Prostate gland (tissue), 2 donors: ENCODE measurements around the gene SSB. TPM values are rescaled to one million over a fixed set of nuclear protein-coding genes. Genes with fewer than 3 reads are reported as not detected.
"Not testable (repeated sequence)": the region's sequence is repeated elsewhere in the genome, so short reads cannot be mapped to it uniquely, and the experiment has no call there.

ENCODE experiments used
- DNase-seq: peaks from one replicate; pipeline ENCODE4 v3.0.0-alpha.2; 2019; ENCODE audit warnings: low spot score
- H3K27ac ChIP-seq, 2 donors: fragments of 200-600 bp; sonication (generic); 2 replicates each; pipeline ENCODE4 v1.5.1; 2017 to 2019
- H3K27me3 ChIP-seq: fragments of 200-600 bp; sonication (generic); replicated peaks from 2 replicates; pipeline ENCODE4 v1.5.1; 2019; ENCODE audit not compliant: insufficient read depth
- H3K36me3 ChIP-seq, 2 donors: fragments of 200-600 bp; sonication (generic); 1 replicate in 1 of 2; 2 replicates in 1 of 2; pipeline versions ENCODE4 v1.5.1 to v1.8.1; 2017 to 2019
- H3K4me1 ChIP-seq: fragments of 200-600 bp; sonication (generic); replicated peaks from 2 replicates; pipeline ENCODE4 v1.5.1; 2019
- H3K4me3 ChIP-seq, 2 donors: fragments of 200-600 bp; sonication (generic); 2 replicates each; pipeline ENCODE4 v1.5.1; 2017 to 2019
- H3K9me3 ChIP-seq: fragments of 200-600 bp; sonication (generic); 2 replicates; pipeline ENCODE4 v1.5.1; 2017
- POLR2A ChIP-seq: fragments of 450-650 bp; IDR thresholded peaks from one replicate; pipeline ENCODE4 v1.6.1; 2016; ENCODE audit warnings: antibody characterized with exemption, mild to moderate bottlenecking
- POLR2AphosphoS5 ChIP-seq: sonication (generic); formaldehyde crosslinking; IDR thresholded peaks from one replicate; pipeline ENCODE4 v1.6.1; 2017; ENCODE audit warnings: antibody characterized with exemption
- WGBS: methylation state at CpG from one replicate; pipeline ENCODE4 v1.1.5; 2018; 5-methylcytosine and 5-hydroxymethylcytosine counted together
- intact Hi-C: fragments of 100-400 bp; cut with DNase I; formaldehyde crosslinking; loops from one replicate; pipeline ENCODE4 v1.14.2; 2022
- total RNA-seq, 2 donors: library from RNA; depleted of rRNA; stranded (reverse); fragments of >200 nt; gene quantifications; one replicate each; pipeline ENCODE4 v1.1.0, GENCODE V29; 2016
- TF ChIP-seq, protein P1 (sequence below), 4 experiments: fragments of 200-600 bp in 2 of 4; fragments of 450-650 bp in 2 of 4; sonication (generic) in 2 of 4; IDR thresholded peaks; 1 replicate in 3 of 4; 2 replicates in 1 of 4; pipeline ENCODE4 v1.5.1; 2016 to 2019; ENCODE audit warnings: antibody characterized with exemption in 4 of 4, mild to moderate bottlenecking in 2 of 4, moderate library complexity in 2 of 4

SSB gene
- total RNA-seq, 2 donors from 2014 or later: 48.0 to 48.9 TPM

- H3K36me3 ChIP-seq: no peaks in the 10 kb centered on the region
- no peak for DNase-seq
- intact Hi-C loops: no loop called here
- no peak overlapping the region for H3K27ac ChIP-seq
- H3K27me3 ChIP-seq: no peaks in the 10 kb centered on the region
- H3K9me3 ChIP-seq: no peaks in the 10 kb centered on the region
- 97% methylated on average over 1 of the region's 1 CpG for WGBS
- no peak overlapping the region for H3K4me3 ChIP-seq
- TF ChIP-seq POLR2A (no peak), POLR2AphosphoS5 (no peak)
- TF ChIP-seq, protein P1, sequence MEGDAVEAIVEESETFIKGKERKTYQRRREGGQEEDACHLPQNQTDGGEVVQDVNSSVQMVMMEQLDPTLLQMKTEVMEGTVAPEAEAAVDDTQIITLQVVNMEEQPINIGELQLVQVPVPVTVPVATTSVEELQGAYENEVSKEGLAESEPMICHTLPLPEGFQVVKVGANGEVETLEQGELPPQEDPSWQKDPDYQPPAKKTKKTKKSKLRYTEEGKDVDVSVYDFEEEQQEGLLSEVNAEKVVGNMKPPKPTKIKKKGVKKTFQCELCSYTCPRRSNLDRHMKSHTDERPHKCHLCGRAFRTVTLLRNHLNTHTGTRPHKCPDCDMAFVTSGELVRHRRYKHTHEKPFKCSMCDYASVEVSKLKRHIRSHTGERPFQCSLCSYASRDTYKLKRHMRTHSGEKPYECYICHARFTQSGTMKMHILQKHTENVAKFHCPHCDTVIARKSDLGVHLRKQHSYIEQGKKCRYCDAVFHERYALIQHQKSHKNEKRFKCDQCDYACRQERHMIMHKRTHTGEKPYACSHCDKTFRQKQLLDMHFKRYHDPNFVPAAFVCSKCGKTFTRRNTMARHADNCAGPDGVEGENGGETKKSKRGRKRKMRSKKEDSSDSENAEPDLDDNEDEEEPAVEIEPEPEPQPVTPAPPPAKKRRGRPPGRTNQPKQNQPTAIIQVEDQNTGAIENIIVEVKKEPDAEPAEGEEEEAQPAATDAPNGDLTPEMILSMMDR (IDR thresholded peaks at IDR 0.05): no peak
- H3K4me1 ChIP-seq: no peaks in the 10 kb centered on the region
Observed at GRCh38 chr2:169849710-169850109, 51.0 kb downstream of the SSB start.

DNA sequence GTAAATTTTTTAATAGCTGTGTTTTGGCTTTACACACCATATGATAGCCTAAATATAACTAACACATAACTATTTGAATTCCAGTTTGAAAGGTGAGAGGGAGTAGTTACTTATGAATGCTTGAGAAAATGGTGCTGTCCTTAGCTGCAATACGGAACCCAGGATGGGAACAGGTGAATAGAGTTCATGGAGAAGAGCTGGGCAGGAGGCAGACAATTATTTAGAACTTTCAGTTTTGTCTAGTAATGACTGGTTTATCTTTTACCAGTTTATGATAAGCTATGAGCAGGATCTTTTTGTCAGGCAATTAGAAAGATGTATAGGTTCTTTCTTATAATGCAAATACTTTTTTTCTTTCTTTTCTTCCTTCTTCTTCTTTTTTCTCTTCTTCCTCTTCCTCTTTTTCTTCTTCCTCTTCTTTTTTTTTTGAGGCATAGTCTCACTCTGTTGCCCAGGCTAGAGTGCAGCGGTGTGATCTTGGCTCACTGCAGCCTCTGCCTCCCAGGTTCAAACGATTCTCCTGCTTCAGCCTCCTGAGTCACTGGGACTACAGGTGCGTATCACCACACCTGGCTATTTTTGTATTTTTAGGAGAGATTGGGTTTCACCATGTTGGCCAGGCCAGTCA lies 54.5 kb downstream of the SSB start:
- Histone ChIP-seq H3K27ac (no peak overlapping the region), H3K9me3 (no peaks in the 10 kb centered on the region), H3K4me1 (no peaks in the 10 kb centered on the region), H3K4me3 (no peak overlapping the region), H3K27me3 (no peaks in the 10 kb centered on the region), H3K36me3 (no peaks in the 10 kb centered on the region)
- TF ChIP-seq POLR2A (no peak), POLR2AphosphoS5 (no peak)
- TF ChIP-seq, protein P1 (IDR thresholded peaks at IDR 0.05): no peak
- intact Hi-C loops: no loop called here
- no peak for DNase-seq
- WGBS: 89% methylated on average over 4 of the region's 4 CpGs

DNA sequence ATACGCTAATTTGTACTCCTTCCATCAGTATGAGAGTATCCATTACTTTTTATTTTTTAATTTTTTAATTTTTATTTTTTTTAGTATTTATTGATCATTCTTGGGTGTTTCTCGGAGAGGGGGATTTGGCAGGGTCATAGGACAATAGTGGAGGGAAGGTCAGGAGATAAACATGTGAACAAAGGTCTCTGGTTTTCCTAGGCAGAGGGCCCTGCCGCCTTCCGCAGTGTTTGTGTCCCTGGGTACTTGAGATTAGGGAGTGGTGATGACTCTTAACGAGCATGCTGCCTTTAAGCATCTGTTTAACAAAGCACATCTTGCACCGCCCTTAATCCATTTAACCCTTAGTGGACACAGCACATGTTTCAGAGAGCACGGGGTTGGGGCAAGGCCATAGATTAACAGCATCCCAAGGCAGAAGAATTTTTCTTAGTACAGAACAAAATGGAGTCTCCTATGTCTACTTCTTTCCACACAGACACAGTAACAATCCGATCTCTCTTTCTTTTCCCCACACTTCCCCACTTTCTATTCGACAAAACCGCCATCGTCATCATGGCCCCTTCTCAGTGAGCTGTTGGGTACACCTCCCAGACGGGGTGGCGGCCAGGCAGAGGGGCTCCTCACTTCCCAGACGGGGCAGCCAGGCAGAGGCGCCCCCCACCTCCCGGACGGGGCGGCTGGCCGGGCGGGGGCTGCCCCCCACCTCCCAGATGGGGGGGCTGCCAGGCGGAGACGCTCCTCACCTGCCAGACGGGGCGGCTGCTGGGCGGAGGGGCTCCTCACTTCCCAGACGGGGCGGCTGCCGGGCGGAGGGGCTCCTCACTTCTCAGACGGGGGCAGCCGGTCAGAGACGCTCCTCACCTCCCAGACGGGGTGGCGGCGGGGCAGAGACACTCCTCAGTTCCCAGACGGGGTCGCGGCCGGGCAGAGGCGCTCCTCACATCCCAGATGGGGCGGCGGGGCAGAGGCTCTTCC lies 56.9 kb downstream of the SSB start:
- H3K9me3 ChIP-seq, DNase-seq, H3K4me3 ChIP-seq, H3K27ac ChIP-seq, intact Hi-C loops, H3K36me3 ChIP-seq, H3K4me1 ChIP-seq, H3K27me3 ChIP-seq: not testable (repeated sequence)
- WGBS: 89% methylated on average over 36 of the region's 42 CpGs

DNA sequence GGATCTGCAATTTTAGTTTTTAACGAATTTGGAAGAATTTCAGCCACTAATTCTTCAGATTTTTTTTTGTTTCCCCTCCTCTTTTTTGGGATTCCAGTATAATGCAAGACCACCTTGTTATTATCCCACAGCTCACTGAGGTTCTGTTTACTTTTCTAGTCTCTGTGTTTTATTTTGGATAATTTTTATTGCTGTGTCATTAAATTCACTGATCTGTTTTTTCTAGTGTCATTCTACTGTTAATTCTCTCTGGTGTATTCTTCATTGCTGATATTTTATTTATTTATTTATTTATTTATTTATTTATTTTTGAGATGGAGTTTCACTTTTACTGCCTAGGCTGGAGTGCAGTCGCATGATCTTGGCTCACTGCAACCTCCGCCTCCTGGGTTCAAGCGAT lies 60.8 kb downstream of the SSB start:
- Histone ChIP-seq H3K27me3 (no peaks in the 10 kb centered on the region), H3K4me1 (no peaks in the 10 kb centered on the region), H3K36me3 (no peaks in the 10 kb centered on the region), H3K4me3 (no peak overlapping the region), H3K27ac (no peak overlapping the region), H3K9me3 (no peaks in the 10 kb centered on the region)
- 96% methylated on average over 4 of the region's 4 CpGs for WGBS
- intact Hi-C loops: no loop called here
- DNase-seq: no peak
- TF ChIP-seq POLR2A (no peak), POLR2AphosphoS5 (no peak)
- TF ChIP-seq, protein P1 (IDR thresholded peaks at IDR 0.05): no peak

- Histone ChIP-seq H3K36me3 (no peaks in the 10 kb centered on the region), H3K27ac (no peak overlapping the region), H3K4me3 (no peak overlapping the region), H3K27me3 (no peaks in the 10 kb centered on the region), H3K9me3 (no peaks in the 10 kb centered on the region), H3K4me1 (no peaks in the 10 kb centered on the region)
- intact Hi-C loops: no loop called here
- DNase-seq: no peak
- TF ChIP-seq, protein P1 (IDR thresholded peaks at IDR 0.05): no peak
- TF ChIP-seq POLR2A: no peak
- TF ChIP-seq POLR2AphosphoS5: no peak
- WGBS: 97% methylated on average over 4 of the region's 4 CpGs
Observed at GRCh38 chr2:169860149-169860548, 61.5 kb downstream of the SSB start.

Other genes with a start within 250 kb of the SSB start
- gene FASTKD1, start 225.0 kb upstream of the SSB start, total RNA-seq: 10 to 100 TPM in 1 of 2 donors, 1 to 10 TPM in 1; 6.2 to 11.2 TPM
- 10 to 100 TPM; 30.9 to 38.0 TPM for gene PPIG, start 214.5 kb upstream of the SSB start, total RNA-seq
- gene CFAP210, start 104.5 kb upstream of the SSB start, total RNA-seq: 1 to 10 TPM in 1 of 2 donors, under 1 TPM in 1; 0.27 to 1.0 TPM
- gene PHOSPHO2, start 104.4 kb upstream of the SSB start, total RNA-seq: 10 to 100 TPM; 11.9 to 17.4 TPM
- gene KLHL23, start 65.0 kb upstream of the SSB start, total RNA-seq: 10 to 100 TPM; 15.8 to 22.8 TPM
- gene METTL5, start 26.0 kb downstream of the SSB start, total RNA-seq: 10 to 100 TPM; 34.9 to 43.9 TPM
- 10 to 100 TPM; 41.1 to 89.9 TPM for gene UBR3, start 28.6 kb downstream of the SSB start, total RNA-seq